IMR-90 (cell line): ENCODE data around the gene WNT7A. TPM values are rescaled to one million over a fixed set of nuclear protein-coding genes. Genes with fewer than 3 reads are reported as not detected.

Experiments
- ATAC-seq: fragments of 200-7000 bp; cut with Tn5 transposase; 2 replicates; pipeline ENCODE4 v1.9.1; 2020; ENCODE audit warnings: low read depth, mild to moderate bottlenecking, moderate library complexity
- BruUV-seq: library from RNA; stranded (reverse); fragments of 400-500 nt; replicated peaks from 2 replicates; lab custom pipeline; 2021; lab: Mats Ljungman, UMichigan
- CTCF ChIA-PET: fragments of 300-600 bp; formaldehyde crosslinking; extraction: SDS; loops from one replicate; lab custom pipeline; 2021; ENCODE audit warnings: antibody characterized with exemption; lab: Yijun Ruan, JAX
- POLR2A ChIA-PET: fragments of 300-600 bp; sonication (Branson Sonifier 250); formaldehyde crosslinking; loops from one replicate; lab custom pipeline; 2022; ENCODE audit warnings: antibody characterized with exemption; ENCODE audit not compliant: unreplicated experiment; lab: Charles Lee
- DNase-seq: peaks from one replicate; pipeline ENCODE4 v3.0.0; 2013
- H2AFZ ChIP-seq: replicated peaks from 2 replicates; pipeline ENCODE3; 2013; ENCODE audit warnings: low read length, mild to moderate bottlenecking; ENCODE audit not compliant: poor library complexity
- H2AK5ac ChIP-seq: 2 replicates; pipeline ENCODE4 v1.6.1; 2013; ENCODE audit warnings: low read depth, low read length, inconsistent platforms
- H2AK9ac ChIP-seq: replicated peaks from 2 replicates; pipeline ENCODE3; 2013; ENCODE audit warnings: mild to moderate bottlenecking, low read depth, low read length, moderate library complexity; ENCODE audit not compliant: poor library complexity
- H2BK120ac ChIP-seq: 2 replicates; pipeline ENCODE4 v1.6.1; 2013; ENCODE audit warnings: low read depth, low read length, inconsistent platforms
- H2BK15ac ChIP-seq: 3 replicates; pipeline ENCODE4 v1.6.1; 2013; ENCODE audit warnings: low read depth, low read length, inconsistent platforms
- H2BK20ac ChIP-seq: 2 replicates; pipeline ENCODE4 v1.6.1; 2013; ENCODE audit warnings: low read depth, mild to moderate bottlenecking, inconsistent platforms, low read length, moderate library complexity
- H2BK5ac ChIP-seq: 2 replicates; pipeline ENCODE4 v1.6.1; 2013; ENCODE audit warnings: mild to moderate bottlenecking, low read depth, low read length, inconsistent platforms; ENCODE audit not compliant: poor library complexity, severe bottlenecking
- H3K14ac ChIP-seq: replicated peaks from 2 replicates; pipeline ENCODE4 v1.6.1; 2013; ENCODE audit warnings: low read depth, low read length, inconsistent platforms
- H3K18ac ChIP-seq: 2 replicates; pipeline ENCODE4 v1.6.1; 2013; ENCODE audit warnings: low read depth, low read length, control low read depth
- H3K23ac ChIP-seq: 2 replicates; pipeline ENCODE4 v1.6.1; 2013; ENCODE audit warnings: low read depth, low read length, inconsistent platforms
- H3K27ac ChIP-seq: 2 replicates; pipeline ENCODE4 v1.5.1; 2013; ENCODE audit warnings: mild to moderate bottlenecking, control low read depth, low read length; ENCODE audit not compliant: insufficient read depth
- H3K27me3 ChIP-seq: 2 replicates; pipeline ENCODE4 v1.6.1; 2013; ENCODE audit warnings: low read length; ENCODE audit not compliant: control insufficient read depth, insufficient read depth
- H3K36me3 ChIP-seq: 2 replicates; pipeline ENCODE4 v1.6.1; 2013; ENCODE audit warnings: low read length, mixed read lengths; ENCODE audit not compliant: control insufficient read depth, insufficient read depth
- H3K4ac ChIP-seq: 2 replicates; pipeline ENCODE4 v1.6.1; 2013; ENCODE audit warnings: low read depth, low read length, inconsistent platforms
- H3K4me1 ChIP-seq: 2 replicates; pipeline ENCODE4 v1.6.1; 2013; ENCODE audit warnings: low read length, mixed read lengths; ENCODE audit not compliant: control insufficient read depth, insufficient read depth
- H3K4me2 ChIP-seq: 2 replicates; pipeline ENCODE4 v1.6.1; 2013; ENCODE audit warnings: low read depth, mild to moderate bottlenecking, control low read depth, low read length, moderate library complexity
- H3K4me3 ChIP-seq: 2 replicates; pipeline ENCODE4 v1.5.1; 2013; ENCODE audit warnings: low read depth, mild to moderate bottlenecking, control low read depth, low read length, moderate library complexity; ENCODE audit not compliant: insufficient read depth
- H3K56ac ChIP-seq: 2 replicates; pipeline ENCODE4 v1.6.1; 2013; ENCODE audit warnings: low read length, inconsistent platforms; ENCODE audit not compliant: insufficient read depth; ENCODE audit errors: extremely low read depth
- H3K79me1 ChIP-seq, 2 experiments: 2 replicates each; pipeline ENCODE4 v1.6.1; 2013; ENCODE audit warnings: low read length in 2 of 2, inconsistent platforms in 1 of 2, low read depth in 1 of 2
- H3K9ac ChIP-seq: 2 replicates; pipeline ENCODE4 v1.6.1; 2013; ENCODE audit warnings: low read depth, low read length, control low read depth
- H3K9me1 ChIP-seq: 2 replicates; pipeline ENCODE4 v1.6.1; 2013; ENCODE audit warnings: low read length, inconsistent platforms; ENCODE audit not compliant: insufficient read depth
- H3K9me3 ChIP-seq: 2 replicates; pipeline ENCODE4 v1.6.1; 2013; ENCODE audit warnings: low read length; ENCODE audit not compliant: control insufficient read depth, insufficient read depth
- H4K20me1 ChIP-seq: 2 replicates; pipeline ENCODE4 v1.6.1; 2013; ENCODE audit warnings: low read length, inconsistent platforms; ENCODE audit not compliant: insufficient read depth
- H4K5ac ChIP-seq: 2 replicates; pipeline ENCODE4 v1.6.1; 2013; ENCODE audit warnings: mild to moderate bottlenecking, low read depth, low read length, control low read depth
- H4K8ac ChIP-seq, 2 experiments: 2 replicates each; pipeline ENCODE4 v1.6.1; 2013; ENCODE audit warnings: low read depth in 2 of 2, low read length in 2 of 2, control low read depth in 1 of 2, inconsistent platforms in 1 of 2
- H4K91ac ChIP-seq: 2 replicates; pipeline ENCODE4 v1.6.1; 2013; ENCODE audit warnings: low read depth, low read length, inconsistent platforms; ENCODE audit not compliant: insufficient read depth
- CHD1 ChIP-seq: IDR thresholded peaks from 2 replicates; pipeline ENCODE4 v1.6.1; 2012; ENCODE audit warnings: low read depth, low read length, improper control_type of control experiment
- FOS ChIP-seq: fragments of 150-350 bp; IDR thresholded peaks from 2 replicates; pipeline ENCODE4 v1.6.1; 2016; ENCODE audit warnings: low read depth, low read length
- MAFK ChIP-seq: IDR thresholded peaks from 2 replicates; pipeline ENCODE4 v1.6.1; 2012; ENCODE audit warnings: low read depth, low read length, improper control_type of control experiment
- MAZ ChIP-seq: IDR thresholded peaks from 2 replicates; pipeline ENCODE4 v1.6.1; 2012; ENCODE audit warnings: low read depth, mild to moderate bottlenecking, low read length, improper control_type of control experiment, moderate library complexity, borderline replicate concordance
- MXI1 ChIP-seq: IDR thresholded peaks from 2 replicates; pipeline ENCODE4 v1.6.1; 2012; ENCODE audit warnings: low read depth, mild to moderate bottlenecking, low read length, moderate library complexity, borderline replicate concordance
- POLR2A ChIP-seq: IDR thresholded peaks from 2 replicates; pipeline ENCODE4 v1.6.1; 2012; ENCODE audit warnings: mild to moderate bottlenecking, low read depth, low read length
- RAD21 ChIP-seq: IDR thresholded peaks from 2 replicates; pipeline ENCODE4 v1.6.1; 2012; ENCODE audit warnings: low read length, improper control_type of control experiment
- RFX5 ChIP-seq: IDR thresholded peaks from 2 replicates; pipeline ENCODE4 v1.8.0; 2012; ENCODE audit warnings: low read depth, mild to moderate bottlenecking, low read length, moderate library complexity
- USF2 ChIP-seq: fragments of 150-350 bp; IDR thresholded peaks from 2 replicates; pipeline ENCODE4 v1.6.1; 2017; ENCODE audit warnings: mild to moderate bottlenecking, antibody characterized with exemption, low read length, low read depth
- WGBS, 2 experiments: methylation state at CpG; one replicate each; pipeline versions ENCODE4 v1.1.5 to v1.1.7; 2013; ENCODE audit warnings: missing lambda C conversion rate in 2 of 2; ENCODE audit not compliant: insufficient read length in 1 of 2; ENCODE audit errors: extremely low coverage in 2 of 2; 5-methylcytosine and 5-hydroxymethylcytosine counted together
- dilution Hi-C: fragments of 300-500 bp; cut with HindIII; formaldehyde crosslinking; loops from one replicate; pipeline ENCODE4 v1.14.3; 2018; ENCODE audit warnings: low sequenced_read_pairs; ENCODE audit not compliant: unreplicated experiment
- in situ Hi-C: fragments of 300-500 bp; cut with MboI; formaldehyde crosslinking; loops from 3 replicates; pipeline ENCODE4 v1.14.3; 2019; ENCODE audit warnings: low sequenced_read_pairs, inconsistent platforms, mixed read lengths
- intact Hi-C: fragments of 100-400 bp; cut with micrococcal nuclease; formaldehyde crosslinking; loops from 2 replicates; pipeline ENCODE4 v1.10.0; 2022
- polyA plus RNA-seq, 3 experiments: library from polyadenylated mRNA; depleted of rRNA; stranded (reverse); fragments of >200 nt; gene quantifications; 2 replicates each; pipeline ENCODE4 v1.2.3, GENCODE V29; 2012; ENCODE audit warnings: low replicate concordance in 1 of 3
- total RNA-seq: library from RNA; depleted of rRNA; stranded (reverse); fragments of >200 nt; gene quantifications from 2 replicates; pipeline ENCODE4 v1.2.3, GENCODE V29; 2012
- TF ChIP-seq, protein P1 (sequence below): fragments of 150-350 bp; IDR thresholded peaks from 2 replicates; pipeline ENCODE4 v1.6.1; 2016; ENCODE audit warnings: low read depth, mild to moderate bottlenecking, low read length, moderate library complexity, borderline replicate concordance

Gene WNT7A
- total and polyA plus RNA-seq, 2 of the 4 experiments (the other 2 are of a cell fraction), result not detected

GRCh38 chr3:13839253-13839652 lies 40.6 kb downstream of the WNT7A start:
- no peak overlapping the region for H3K23ac ChIP-seq
- H3K4me3 ChIP-seq, result no peak overlapping the region
- WGBS, 2 experiments, result 67% methylated on average over 1 of the region's 4 CpGs; no CpG with 5 or more reads in 1 of the 2 experiments
- H4K20me1 ChIP-seq, result no peaks in the 10 kb centered on the region
- TF ChIP-seq CHD1 (no peak), POLR2A (no peak), MAFK (no peak), RAD21 (no peak), FOS (no peak), MAZ (no peak), MXI1 (no peak), USF2 (no peak), RFX5 (no peak)
- TF ChIP-seq, protein P1, sequence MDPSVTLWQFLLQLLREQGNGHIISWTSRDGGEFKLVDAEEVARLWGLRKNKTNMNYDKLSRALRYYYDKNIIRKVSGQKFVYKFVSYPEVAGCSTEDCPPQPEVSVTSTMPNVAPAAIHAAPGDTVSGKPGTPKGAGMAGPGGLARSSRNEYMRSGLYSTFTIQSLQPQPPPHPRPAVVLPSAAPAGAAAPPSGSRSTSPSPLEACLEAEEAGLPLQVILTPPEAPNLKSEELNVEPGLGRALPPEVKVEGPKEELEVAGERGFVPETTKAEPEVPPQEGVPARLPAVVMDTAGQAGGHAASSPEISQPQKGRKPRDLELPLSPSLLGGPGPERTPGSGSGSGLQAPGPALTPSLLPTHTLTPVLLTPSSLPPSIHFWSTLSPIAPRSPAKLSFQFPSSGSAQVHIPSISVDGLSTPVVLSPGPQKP, result no peak
- no peak overlapping the region for H2BK5ac ChIP-seq
- H3K18ac ChIP-seq, result no peak overlapping the region
- H3K56ac ChIP-seq, result no peak overlapping the region
- CTCF ChIA-PET, result no interaction called here
- no peak overlapping the region for H2BK15ac ChIP-seq
- no peaks in the 10 kb centered on the region for H3K4me1 ChIP-seq
- no peak overlapping the region for H3K27ac ChIP-seq
- no peaks in the 10 kb centered on the region for H3K36me3 ChIP-seq
- ATAC-seq (no peak), DNase-seq (no peak)
- H4K91ac ChIP-seq, result no peak overlapping the region
- intact Hi-C loops (no loop called here), dilution Hi-C loops (no loop called here), in situ Hi-C loops (no loop called here)
- H3K9ac ChIP-seq, result no peak overlapping the region
- H2AK9ac ChIP-seq, result no peak overlapping the region
- H3K9me1 ChIP-seq, result no peaks in the 10 kb centered on the region
- H3K14ac ChIP-seq, result no peak overlapping the region
- no peak overlapping the region for H2AFZ ChIP-seq
- no TSS peak for BruUV-seq
- H3K4me2 ChIP-seq, result no peak overlapping the region
- H3K4ac ChIP-seq, result no peak overlapping the region
- POLR2A ChIA-PET, result no interaction called here
- H2BK20ac ChIP-seq, result no peak overlapping the region
- no peak overlapping the region for H4K8ac ChIP-seq
- H3K27me3 ChIP-seq, result no peaks in the 10 kb centered on the region
- no peak overlapping the region for H2AK5ac ChIP-seq
- H3K9me3 ChIP-seq, result no peaks in the 10 kb centered on the region
- no peak overlapping the region for H2BK120ac ChIP-seq
- H3K79me1 ChIP-seq, result no peaks in the 10 kb centered on the region
- H4K5ac ChIP-seq, result no peak overlapping the region
